ENCODE measurements around the gene NUDT2. TPM values are rescaled to one million over a fixed set of nuclear protein-coding genes. Genes with fewer than 3 reads are reported as not detected.

The NUDT2 gene
- total RNA-seq, 4 donors from 2014 or later = 3.0 to 8.7 (median 4.8) TPM

GRCh38 chr9:34331196-34331595, 1.8 kb downstream of the NUDT2 start:
- WGBS, 2 donors = 85 to 90% methylated on average over 1 of the region's 1 CpG
- Histone ChIP-seq H3K4me1 (peaks cover 18 to 23% of the 10 kb centered on the region in 2 donors), H3K4me3 (replicated peaks in 1 of 3) (no peak overlapping the region), H3K36me3 (no peaks in the 10 kb centered on the region), H3K27me3 (no peaks in the 10 kb centered on the region), H3K27ac (no peak overlapping the region), H3K9me3 (no peaks in the 10 kb centered on the region)
- DNase-seq = no peak
- intact Hi-C loops (cut with DNase I) = loop anchor here (5.0 to 10.0 kb wide), 3 partner anchors 46 to 264 kb away; partner anchors contain the start of gene MYORG
- no peak for TF ChIP-seq POLR2A (IDR thresholded peaks at IDR 0.05)
- TF ChIP-seq CTCF (IDR thresholded peaks at IDR 0.05) = no peak

GRCh38 chr9:34332076-34332964, 3.0 kb downstream of the NUDT2 start:
- 34 to 38% methylated on average over 7 of the region's 7 CpGs for WGBS, 2 donors
- peak overlapping the region; percentile 39 to 76 (median 69) for H3K27ac ChIP-seq
- no peaks in the 10 kb centered on the region for H3K27me3 ChIP-seq
- peak in 1 of 2 donors; percentile 49 for DNase-seq
- TF ChIP-seq POLR2A (IDR thresholded peaks at IDR 0.05) (no peak), CTCF (IDR thresholded peaks at IDR 0.05) (peak in 5 of 6 experiments; percentile 19 to 85 (median 63))
- H3K9me3 ChIP-seq = no peaks in the 10 kb centered on the region
- intact Hi-C loops (cut with DNase I) = loop anchor here (5.0 to 10.0 kb wide), 3 partner anchors 45 to 262 kb away; partner anchors contain the start of gene MYORG
- no peaks in the 10 kb centered on the region for H3K36me3 ChIP-seq
- peaks cover 18 to 23% of the 10 kb centered on the region in 2 donors for H3K4me1 ChIP-seq
- no peak overlapping the region for H3K4me3 ChIP-seq (replicated peaks in 1 of 3)

GRCh38 chr9:34333836-34334235, 4.5 kb downstream of the NUDT2 start:
- H3K36me3 ChIP-seq = no peaks in the 10 kb centered on the region
- H3K27ac ChIP-seq = peak overlapping the region in 1 of 3 donors; percentile 30
- TF ChIP-seq POLR2A (IDR thresholded peaks at IDR 0.05) (no peak), CTCF (IDR thresholded peaks at IDR 0.05) (no peak)
- H3K4me3 ChIP-seq (replicated peaks in 1 of 3) = no peak overlapping the region
- DNase-seq = no peak
- peaks cover 10 to 15% of the 10 kb centered on the region in 2 donors for H3K4me1 ChIP-seq
- 71 to 74% methylated on average over 3 of the region's 3 CpGs for WGBS, 2 donors
- intact Hi-C loops (cut with DNase I) = loop anchor here (5.0 to 10.0 kb wide), 3 partner anchors 43 to 261 kb away; partner anchors contain the start of gene MYORG
- no peaks in the 10 kb centered on the region for H3K9me3 ChIP-seq
- no peaks in the 10 kb centered on the region for H3K27me3 ChIP-seq

- Histone ChIP-seq H3K27ac (peak overlapping the region in 1 of 3 donors; percentile 30), H3K9me3 (no peaks in the 10 kb centered on the region), H3K4me3 (replicated peaks in 1 of 3) (no peak overlapping the region), H3K27me3 (no peaks in the 10 kb centered on the region), H3K4me1 (peaks cover 10 to 15% of the 10 kb centered on the region in 2 donors), H3K36me3 (no peaks in the 10 kb centered on the region)
- DNase-seq = no peak
- TF ChIP-seq POLR2A (IDR thresholded peaks at IDR 0.05) (no peak), CTCF (IDR thresholded peaks at IDR 0.05) (no peak)
- intact Hi-C loops (cut with DNase I) = loop anchor here (5.0 to 10.0 kb wide), 3 partner anchors 43 to 260 kb away; partner anchors contain the start of gene MYORG
- 87 to 90% methylated on average over 1 of the region's 1 CpG for WGBS, 2 donors
These were observed 5.0 kb downstream of the NUDT2 start for GRCh38 chr9:34334337-34334824.

Data from thyroid gland (tissue), 4 donors.